Effector CD8-positive, alpha-beta T cell (primary cell): ENCODE results near the gene TMEM39B.
"Not testable (repeated sequence)": the region's sequence is repeated elsewhere in the genome, so short reads cannot be mapped to it uniquely, and the experiment has no call there.

Source experiments
- DNase-seq: peaks from one replicate; lab custom pipeline; 2025; lab: John Stamatoyannopoulos, UW

TMEM39B gene

DNA sequence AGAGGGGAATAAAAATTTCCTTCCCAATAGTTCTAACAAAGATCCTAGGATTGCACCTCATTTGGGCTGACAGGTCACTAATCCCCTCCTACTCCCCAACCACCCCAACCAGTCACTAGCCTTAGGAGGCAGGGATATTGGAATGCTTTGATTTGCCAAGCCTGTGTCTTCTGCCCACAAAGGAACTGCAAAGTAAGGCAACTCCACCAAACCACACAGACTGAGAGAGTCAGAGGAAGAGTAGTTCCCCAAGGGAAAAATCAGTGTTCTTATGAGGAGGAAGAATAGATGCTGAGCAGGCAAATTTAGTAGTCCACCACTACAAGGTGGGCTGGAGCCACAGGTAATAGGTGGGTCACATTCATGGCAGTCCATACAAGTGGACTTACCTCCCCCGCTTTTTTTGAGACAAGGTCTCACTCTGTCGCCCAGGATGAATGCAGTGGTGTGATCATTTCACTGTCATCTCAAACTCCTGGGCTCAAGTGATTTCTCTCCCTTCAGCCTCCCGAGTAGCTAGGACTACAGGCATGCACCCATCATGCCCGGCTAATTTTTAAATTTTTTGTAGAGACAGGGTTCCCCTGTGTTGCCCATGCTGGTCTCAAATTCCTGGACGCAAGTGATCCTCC, 3.7 kb upstream of the TMEM39B start:
- no peak for DNase-seq

DNA sequence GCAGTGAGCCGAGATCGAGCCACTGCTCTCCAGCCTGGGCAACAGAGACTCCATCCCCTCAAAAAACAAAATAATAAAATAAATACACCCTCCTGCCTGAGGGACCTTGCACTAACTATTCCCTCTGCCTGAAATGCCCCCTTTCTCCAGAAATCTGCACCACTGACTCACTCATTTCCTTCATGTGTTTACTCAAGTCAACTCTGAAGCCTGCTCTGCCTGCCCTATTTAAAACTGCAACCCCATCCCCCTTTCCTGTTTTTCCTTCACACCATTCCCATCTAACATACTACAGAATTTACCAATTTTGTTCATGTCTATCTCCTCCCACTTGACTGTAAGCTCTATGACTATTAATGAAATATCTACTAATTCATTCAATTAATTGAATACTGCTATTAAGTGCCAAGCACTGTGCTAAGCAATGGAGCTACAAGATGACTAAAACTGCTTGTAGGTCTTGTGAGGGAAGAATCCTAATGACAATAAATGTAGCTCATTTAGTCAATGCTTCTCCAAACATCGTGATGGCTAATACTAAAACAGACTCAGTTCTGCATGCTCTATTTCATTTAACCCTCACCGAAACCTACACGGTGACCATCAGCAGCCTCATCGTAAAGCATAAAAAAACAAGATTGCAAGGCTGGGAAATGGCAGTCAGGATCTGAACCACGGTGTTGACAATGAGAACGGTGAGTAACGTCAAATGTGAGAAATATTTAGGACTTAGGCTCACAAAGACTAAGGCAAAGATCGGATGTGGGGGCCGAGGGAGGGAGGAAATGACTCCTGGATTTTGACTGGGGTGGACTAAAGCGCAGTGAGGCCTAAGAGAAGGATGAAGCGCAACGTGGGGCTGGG, 749 bp upstream of the TMEM39B start:
- no peak for DNase-seq

DNA sequence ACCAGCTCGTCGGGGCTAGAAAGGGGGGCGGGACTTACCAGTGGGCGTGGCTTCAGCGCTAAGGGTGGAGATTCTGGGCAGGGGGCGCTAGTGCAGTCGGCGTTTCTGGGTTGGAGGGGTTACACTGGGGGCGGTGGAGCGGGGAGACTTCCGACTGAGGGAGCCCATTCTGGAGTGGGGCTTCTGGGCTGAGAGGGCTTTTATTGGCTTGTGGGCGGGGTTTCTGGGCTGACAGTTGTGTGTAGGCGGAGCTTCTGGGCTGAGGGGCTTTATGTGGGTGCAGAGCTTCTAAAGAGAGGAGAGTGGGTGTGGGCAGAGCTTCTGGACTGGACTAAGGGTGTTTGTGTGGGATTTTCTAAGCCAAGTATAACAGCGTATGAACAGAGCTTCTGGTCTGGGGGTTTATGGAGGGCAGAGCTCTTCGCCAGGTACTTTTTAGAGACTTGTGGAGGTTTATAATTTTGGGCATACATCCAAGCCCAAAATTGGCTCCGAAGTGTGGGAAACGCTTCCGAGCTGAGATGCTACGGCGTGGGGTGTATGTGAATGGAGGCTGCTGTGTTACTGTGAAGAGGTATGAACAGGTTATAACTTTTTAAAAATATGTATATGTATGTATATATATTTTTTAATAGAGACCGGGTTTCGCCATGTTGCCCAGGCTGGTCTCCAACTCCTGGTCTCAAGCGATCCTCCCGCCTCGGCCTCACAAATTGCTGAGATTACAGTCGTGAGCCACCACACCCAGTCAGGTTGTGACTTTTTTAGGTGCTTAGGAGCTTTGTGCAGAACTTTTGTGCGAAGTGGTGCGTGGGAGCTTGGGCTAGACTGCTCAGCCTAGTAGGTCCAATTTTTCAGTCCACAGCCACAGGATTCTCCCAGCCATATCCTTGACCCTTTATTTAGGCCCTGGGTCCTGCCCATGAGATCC, 825 bp downstream of the TMEM39B start:
- peak; percentile 91 for DNase-seq

DNA sequence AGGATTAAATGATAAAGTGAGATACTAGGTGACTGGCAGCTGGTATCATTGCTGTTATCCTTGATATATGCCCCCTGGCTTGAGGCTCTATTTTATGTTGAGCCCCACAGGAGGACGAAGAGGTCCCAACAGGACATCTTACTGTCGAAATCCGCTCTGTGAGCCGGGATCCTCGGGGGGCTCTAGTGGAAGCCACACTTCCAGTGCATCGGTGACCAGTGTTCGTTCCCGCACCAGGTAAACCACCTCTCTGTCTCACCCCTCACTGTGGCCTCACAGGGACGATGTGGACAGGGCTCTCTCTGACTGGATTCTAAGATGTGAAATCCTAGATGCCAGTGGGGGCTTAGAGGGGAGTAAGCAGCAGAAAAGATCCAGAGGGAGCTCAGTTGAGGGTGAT, 2.1 kb downstream of the TMEM39B start:
- no peak for DNase-seq

DNA sequence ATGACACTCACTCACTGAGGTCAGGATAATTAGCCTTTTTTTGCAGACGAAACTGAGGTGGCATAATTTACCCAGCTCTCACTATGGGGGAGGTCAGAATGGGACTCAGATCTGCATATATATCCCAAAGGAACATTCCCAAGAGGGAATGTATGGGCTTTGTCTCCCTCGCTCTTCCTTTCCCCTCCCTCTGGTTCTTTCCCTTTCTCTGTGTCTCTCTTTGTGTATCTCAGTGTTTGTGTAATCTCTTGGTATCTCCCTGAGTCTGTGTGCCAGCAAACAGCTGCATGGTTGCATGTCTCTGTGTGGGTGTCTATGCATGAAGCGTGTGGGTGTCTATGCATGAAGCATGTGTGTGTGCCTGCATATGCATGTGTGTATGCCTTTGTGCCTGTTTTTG, 4.7 kb downstream of the TMEM39B start:
- no peak for DNase-seq

DNA sequence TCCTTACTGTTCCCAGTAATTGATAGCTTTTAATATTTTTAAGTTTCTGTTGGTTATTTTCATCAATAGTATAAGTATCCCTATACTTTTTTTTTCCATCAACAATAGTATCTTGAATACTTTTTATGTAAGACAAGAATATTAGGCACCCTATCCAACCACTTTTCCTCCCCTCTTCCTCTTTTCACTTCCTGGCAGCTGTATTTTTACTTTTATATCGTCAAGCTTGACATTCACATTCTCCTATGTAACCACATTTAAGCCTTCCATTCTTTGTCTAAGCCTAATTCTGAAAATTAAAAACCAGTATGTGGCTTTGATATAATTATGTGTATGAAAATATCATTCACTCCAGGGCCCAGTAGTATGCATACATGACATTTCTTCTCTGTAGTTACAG, 9.3 kb downstream of the TMEM39B start:
- no peak for DNase-seq

DNA sequence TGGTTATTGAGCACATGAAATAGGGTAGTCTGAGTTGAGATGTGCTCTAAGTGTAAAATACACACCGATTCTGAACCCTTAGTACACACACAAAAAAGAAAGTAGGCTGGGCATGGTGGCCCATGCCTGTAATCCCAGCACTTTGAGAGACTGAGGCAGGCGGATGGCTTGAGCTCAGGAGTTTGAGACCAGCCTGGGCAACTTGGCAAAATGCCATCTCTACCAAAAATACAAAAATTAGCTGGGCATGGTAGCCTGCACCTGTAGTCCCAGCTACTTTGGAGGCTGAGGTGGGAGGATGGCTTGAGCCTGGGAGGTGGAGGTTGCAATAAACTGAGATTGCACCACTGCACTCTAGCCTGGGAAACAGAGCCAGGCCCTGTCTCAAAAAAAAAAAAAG, 13.6 kb downstream of the TMEM39B start:
- not testable (repeated sequence) for DNase-seq

DNA sequence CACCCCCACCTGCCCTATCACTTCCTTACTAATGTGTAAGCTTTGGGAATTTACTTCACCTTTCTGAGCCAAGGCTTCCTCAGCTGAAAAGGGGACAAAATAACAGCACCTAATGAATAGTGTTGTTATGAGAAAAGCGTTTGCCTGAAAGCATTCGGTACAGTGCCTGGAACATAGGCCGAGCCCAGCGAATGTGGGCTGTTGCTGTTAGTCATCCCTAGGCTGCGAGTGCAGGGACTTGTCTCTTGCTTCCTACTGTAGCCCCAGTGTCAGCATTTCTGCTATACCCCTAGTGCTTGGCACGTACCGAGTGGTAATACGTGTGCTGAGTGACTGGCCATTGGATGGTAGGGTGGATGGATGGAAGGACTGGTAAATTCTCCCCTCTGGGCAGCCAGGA, 18.4 kb downstream of the TMEM39B start:
- no peak for DNase-seq

DNA sequence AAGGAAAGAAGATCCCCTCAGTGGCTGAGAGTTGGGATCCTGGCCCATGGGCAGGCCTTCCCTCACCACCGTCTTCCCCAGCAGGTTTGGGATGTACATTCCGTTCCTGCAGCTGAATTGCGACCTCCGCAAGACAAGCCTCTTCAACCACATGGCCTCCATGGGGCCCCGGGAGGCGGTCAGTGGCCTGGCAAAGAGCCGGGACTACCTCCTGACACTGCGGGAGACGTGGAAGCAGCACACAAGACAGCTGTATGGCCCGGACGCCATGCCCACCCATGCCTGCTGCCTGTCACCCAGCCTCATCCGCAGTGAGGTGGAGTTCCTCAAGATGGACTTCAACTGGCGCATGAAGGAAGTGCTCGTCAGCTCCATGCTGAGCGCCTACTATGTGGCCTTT, 18.9 kb downstream of the TMEM39B start:
- DNase-seq: no peak

DNA sequence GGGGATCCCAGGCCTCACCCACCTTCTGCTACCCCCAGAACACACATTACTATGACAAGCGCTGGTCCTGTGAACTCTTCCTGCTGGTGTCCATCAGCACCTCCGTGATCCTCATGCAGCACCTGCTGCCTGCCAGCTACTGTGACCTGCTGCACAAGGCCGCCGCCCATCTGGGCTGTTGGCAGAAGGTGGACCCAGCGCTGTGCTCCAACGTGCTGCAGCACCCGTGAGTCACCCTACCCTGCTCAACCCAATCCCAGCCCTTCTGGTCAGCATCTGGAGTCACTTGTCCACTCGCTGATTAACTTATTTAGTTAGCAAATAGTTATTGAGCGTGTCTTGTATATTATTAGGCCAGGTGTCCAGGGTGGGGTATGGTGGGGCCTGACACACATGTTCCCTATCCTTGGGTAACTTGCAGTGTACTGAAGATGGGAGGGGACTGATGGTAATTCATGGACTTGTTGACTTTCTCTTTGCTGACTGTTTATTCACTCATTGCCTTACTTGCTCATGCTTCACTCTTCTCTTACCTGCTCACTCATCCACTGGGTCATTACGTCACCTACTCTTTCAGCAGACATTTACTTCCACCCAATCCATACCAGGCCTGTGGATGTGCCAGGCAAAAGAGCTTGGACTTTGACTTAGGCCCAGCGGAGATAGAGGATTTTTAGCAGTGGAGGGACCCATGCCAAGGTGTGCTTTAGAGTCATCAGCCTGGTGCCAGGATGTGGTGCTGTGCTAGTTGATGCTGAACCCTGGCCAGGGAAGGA, 22.2 kb downstream of the TMEM39B start:
- no peak for DNase-seq

DNA sequence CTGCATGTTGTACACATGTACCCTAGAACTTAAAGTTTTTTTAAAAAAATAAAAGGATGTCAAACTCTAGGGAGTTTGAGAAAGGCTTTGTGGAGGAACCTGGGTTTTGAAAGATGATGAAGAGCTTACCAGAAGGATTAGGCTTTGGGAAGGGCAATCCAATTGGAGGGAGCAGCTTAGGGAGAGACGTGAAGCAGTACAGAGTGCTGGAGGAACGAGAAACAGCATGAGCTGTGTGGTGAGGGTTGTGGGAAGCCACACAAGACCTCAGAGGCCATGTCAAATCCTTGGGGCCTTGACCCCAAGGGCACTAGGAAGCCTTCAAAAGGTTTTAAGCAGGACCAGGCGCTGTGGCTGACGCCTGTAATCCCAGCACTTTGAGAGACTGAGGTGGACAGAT, 26.7 kb downstream of the TMEM39B start:
- no peak for DNase-seq

DNA sequence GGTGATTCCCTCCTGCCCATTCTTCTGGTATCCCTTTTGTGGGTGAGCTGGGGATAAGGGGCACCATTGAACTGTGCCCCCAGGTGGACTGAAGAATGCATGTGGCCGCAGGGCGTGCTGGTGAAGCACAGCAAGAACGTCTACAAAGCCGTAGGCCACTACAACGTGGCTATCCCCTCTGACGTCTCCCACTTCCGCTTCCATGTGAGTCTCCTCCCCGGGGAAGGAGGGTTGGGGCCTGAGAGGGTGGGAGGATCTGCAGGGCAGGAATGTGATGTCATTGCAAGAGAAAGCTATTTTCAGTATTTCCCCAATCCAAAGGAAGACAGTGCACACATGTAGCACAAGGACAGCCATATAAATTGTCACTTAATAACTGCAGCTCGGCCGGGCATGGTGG, 27.6 kb downstream of the TMEM39B start:
- DNase-seq: no peak

DNA sequence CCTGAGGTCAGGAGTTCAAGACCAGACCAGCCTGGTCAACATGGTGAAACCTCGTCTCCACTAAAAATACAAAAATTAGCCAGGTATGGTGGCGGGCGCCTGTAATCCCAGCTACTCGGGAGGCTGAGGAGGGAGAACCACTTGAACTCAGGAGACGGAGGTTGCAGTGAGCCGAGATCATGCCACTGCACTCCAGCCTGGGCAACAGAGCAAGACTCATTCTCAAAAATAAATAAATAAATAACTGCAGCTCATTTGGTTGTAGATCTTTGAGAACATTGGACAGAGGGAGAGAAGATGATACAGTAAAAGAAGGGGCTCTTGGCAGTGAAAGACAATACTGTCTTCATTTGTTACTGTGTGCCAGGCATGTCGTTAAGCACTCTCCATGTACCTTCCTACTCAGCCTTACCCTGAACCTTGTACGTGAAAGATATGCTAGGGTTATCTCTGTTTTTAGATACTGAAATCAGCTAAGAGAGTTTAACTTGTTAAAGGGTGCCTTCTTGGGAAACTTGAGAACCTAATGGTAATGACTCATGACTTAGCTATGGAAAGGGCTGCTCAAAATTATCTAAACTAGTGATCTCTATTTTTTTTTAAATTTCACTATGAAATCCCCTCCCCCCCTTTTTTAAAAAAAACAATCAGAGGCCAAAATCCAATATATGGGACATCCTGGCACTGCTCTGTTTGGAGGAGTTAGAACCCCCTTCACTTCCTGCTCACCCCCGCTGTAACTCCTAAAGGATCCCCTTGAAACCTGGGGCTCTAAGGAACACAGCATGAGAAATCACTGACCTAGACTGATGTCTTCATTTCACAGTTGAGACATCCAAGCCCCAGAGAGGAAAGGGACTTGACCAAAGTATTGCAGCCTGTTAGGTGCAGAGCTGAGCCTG, 28.3 kb downstream of the TMEM39B start:
- DNase-seq: no peak

DNA sequence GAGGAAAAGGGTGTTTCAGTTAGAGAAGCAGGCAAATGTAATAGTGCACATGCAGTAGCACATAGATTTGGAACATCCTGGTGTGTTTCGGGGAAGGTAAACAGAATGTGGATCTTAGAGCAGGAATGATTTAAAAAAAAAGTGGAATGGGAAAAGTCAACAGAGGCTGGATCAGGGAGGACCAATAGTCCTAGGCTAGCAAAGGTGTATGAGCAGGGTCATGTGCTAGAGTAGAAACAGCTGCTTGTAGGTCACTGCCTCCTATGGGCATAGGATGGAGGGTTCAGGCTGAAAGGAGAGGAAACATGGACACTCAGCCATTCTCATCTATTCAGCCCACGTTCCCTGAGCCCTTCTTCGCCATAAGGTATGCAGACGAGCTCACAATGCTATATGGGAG, 31.4 kb downstream of the TMEM39B start:
- no peak for DNase-seq

DNA sequence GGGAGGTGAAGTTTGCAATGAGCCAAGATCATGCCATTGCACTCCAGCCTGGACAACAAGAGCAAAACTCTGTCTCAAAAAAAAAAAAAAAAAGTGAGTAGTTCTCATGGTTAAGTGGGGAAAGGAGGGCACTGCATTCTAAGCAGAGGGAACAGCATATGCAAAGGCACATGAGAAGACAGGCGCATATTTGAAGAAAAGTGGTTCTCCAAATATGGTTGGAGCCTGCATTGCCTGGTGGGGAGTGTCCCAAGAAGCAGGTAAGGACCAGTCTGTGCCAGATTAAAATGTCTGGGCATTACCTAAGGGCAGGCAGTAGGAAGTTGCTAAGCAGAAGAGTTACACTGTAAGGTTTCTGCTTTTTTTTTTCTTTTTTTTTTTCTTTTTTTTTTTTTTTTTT, 32.6 kb downstream of the TMEM39B start:
- no peak for DNase-seq

DNA sequence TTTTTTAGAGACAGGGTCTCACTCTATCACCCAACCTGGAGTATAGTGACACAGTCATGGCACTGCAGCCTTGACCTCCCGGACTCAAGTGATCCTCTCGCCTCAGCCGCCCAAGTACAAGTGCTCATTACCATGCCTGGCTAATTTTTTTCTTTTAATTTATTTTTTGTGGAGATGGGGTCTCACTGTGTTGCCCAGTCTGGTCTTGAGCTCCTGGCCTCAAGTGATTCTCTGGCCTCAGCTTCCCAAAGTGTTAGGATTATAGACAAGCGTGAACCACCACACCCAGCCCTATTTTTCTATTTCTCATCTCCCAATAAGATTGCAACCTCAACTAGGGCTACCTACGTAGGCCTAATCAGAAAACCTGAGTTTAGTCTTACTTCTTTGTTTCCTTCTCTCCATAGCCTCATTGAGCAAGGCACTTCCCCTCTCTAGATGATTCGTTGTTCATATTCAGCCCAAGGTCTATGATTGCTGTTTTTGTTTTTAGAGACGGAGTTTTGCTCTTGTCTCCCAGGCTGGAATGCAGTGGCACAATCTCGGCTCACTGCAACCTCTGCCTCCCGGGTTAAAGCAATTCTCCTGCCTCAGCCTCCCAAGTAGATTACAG, 34.0 kb downstream of the TMEM39B start:
- no peak for DNase-seq

DNA sequence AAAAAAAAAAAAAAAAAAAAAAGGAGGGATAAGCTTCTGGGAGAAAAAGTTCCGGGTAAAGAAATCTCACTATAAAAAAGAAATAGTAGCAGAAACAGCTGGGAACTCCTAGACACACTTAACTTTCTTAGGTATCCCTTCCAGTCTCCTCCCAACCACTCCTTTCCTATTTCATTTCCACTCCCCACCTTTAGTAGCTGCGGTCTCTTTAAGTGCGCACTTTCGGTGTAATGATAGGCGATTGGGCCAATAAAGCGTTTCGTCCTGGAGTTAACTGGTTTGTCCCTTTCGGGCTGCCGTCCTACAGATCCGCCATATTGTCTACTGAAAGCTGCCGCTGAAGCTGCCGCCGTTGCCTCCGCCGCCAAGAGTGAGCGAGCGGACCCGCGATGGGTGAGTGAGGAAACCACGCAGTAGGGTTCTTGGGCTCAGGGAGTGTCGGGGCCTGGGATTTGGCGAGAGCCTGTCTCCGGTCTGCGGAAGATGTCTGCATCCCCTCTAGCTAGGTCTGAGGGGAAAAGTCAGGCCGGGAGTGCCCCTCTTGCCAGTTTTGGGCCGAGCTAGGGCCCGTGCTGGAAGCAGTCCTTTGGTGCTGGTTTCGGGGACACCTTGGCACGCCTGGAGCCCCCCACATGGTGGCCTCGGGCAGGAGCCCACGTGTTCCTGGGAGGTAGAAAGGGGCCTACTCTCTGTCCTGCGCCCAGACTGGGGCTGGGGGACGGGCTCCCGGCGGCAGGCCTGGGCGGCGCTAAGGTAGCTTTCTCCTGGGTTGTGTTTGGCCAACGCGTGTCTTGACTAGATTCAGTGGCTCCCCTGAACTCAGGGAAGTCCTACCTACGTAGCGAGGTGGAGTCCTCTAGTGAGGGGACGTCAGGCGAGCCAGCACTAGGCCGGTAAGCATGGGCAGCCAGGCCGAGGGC, 35.3 kb downstream of the TMEM39B start, which contains the start of gene KPNA6:
Gene KPNA6, plus strand, starts transcription at position 315 of the 920 bp plus-strand sequence. Its CDS starts 75 bp downstream, at position 390.
- DNase-seq: peak; percentile 87

DNA sequence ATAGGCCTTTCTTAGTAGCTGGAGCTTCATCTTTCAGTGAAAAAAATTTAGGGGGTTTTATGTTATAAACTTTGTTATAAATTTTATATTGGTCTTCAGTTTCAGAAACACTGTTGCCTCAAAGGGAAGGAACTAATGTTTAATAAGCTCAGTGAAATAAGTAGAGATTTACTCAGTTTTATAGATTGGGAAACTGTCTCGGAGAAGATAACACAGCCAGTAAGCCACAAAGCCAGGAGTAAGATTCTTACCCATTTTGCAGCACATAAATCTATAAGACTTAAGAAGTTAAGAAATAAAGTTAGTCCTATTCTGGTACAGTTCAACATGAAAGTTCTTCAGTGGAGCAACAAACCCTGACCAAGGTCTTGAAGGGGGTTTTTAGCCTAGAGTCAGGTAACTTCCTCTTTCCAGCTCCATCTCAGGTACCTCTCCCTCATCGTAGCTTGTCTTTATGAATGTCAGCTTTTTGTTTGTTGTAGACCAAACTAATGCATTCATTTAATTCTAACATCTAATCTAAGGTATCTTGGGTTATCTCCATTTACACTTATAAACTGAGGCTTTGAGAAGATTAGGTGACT, 38.4 kb downstream of the TMEM39B start:
- DNase-seq: no peak

DNA sequence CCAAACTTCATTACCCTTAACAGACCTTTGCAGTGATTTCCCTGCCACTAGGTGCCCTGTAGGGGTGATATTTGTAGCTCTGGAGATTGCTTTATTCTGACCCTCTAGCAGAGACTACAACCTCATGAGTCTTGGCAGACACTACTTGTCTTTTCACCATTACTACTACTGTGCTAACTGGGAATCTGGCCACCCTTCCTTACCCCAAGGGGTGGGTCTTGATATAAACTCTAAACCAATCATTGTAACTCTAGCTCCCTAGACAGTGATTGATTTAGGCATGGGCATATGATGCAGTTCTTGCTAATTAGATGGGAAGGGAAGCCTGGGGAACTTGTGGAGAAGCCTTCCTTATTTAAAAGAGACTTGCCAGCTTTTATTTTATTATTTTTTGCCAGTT, 39.0 kb downstream of the TMEM39B start:
- DNase-seq: no peak
